Astrocyte of the cerebellum (primary cell): ENCODE measurements around the gene CAPN5.

Experiments
- DNase-seq: peaks from one replicate; pipeline ENCODE4 v3.0.0-alpha.2; 2011; ENCODE audit warnings: low read depth
- H3K4me3 ChIP-seq: 2 replicates; pipeline ENCODE4 v1.5.1; 2011; ENCODE audit warnings: mild to moderate bottlenecking, low read depth, low read length, moderate library complexity
- in situ Hi-C: cut with HindIII; loops from 2 replicates; pipeline ENCODE4 v1.10.0; 2017; ENCODE audit warnings: low sequenced_read_pairs
- TF ChIP-seq, protein P1 (sequence below): IDR thresholded peaks from 2 replicates; pipeline ENCODE4 v1.5.1; 2012; ENCODE audit warnings: low read length, low read depth, moderate library complexity, mild to moderate bottlenecking; ENCODE audit errors: missing control alignments

CAPN5 gene

DNA sequence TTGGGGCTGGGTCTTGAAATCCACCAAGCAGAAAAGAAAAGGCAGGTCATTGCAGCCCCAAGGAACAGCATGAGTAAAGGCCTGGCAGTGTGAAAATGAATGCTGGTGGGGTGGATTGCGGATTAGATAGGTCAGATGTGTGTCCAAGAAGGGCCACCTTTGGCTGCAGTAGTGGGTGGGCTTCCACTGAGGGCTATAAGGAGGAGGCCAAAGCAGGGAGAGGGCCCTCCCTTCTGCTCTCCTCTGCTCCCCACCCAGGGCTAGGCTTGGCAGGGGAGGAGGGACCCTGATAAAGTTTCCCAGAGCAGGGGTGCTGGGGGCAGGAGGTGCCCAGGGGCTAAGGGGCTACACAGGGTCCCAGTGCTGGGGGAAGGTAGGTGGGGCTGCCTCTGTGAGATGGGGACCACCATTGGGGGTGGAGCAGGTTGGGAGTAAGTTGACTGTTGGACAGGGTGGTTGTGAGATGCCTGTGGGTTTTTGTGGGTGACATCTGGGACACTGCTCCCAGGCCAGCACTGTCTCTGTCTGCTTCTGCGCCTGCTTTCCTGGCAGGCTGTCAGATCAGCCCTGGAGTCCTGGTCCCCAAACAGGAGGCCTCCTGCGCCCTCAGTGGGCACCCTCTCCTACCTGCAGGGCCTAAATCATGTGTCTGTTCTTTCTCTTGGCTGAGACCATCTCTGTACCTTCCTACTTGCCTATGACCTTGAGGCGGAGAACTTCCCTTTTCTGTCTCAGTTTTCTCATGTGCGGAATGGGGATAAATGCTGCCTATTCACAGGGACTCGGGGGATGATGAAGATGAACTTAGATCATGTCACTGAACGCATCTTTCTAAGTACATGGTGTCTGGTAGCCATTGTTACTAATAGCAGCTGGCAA, 1.9 kb downstream of the CAPN5 start:
- no peak overlapping the region for H3K4me3 ChIP-seq
- no peak for DNase-seq
- in situ Hi-C loops: loop anchor here (5.0 to 10.0 kb wide), 2 partner anchors 54 to 76 kb away; no protein-coding TSS in a partner anchor
- TF ChIP-seq, protein P1, sequence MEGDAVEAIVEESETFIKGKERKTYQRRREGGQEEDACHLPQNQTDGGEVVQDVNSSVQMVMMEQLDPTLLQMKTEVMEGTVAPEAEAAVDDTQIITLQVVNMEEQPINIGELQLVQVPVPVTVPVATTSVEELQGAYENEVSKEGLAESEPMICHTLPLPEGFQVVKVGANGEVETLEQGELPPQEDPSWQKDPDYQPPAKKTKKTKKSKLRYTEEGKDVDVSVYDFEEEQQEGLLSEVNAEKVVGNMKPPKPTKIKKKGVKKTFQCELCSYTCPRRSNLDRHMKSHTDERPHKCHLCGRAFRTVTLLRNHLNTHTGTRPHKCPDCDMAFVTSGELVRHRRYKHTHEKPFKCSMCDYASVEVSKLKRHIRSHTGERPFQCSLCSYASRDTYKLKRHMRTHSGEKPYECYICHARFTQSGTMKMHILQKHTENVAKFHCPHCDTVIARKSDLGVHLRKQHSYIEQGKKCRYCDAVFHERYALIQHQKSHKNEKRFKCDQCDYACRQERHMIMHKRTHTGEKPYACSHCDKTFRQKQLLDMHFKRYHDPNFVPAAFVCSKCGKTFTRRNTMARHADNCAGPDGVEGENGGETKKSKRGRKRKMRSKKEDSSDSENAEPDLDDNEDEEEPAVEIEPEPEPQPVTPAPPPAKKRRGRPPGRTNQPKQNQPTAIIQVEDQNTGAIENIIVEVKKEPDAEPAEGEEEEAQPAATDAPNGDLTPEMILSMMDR: no peak

DNA sequence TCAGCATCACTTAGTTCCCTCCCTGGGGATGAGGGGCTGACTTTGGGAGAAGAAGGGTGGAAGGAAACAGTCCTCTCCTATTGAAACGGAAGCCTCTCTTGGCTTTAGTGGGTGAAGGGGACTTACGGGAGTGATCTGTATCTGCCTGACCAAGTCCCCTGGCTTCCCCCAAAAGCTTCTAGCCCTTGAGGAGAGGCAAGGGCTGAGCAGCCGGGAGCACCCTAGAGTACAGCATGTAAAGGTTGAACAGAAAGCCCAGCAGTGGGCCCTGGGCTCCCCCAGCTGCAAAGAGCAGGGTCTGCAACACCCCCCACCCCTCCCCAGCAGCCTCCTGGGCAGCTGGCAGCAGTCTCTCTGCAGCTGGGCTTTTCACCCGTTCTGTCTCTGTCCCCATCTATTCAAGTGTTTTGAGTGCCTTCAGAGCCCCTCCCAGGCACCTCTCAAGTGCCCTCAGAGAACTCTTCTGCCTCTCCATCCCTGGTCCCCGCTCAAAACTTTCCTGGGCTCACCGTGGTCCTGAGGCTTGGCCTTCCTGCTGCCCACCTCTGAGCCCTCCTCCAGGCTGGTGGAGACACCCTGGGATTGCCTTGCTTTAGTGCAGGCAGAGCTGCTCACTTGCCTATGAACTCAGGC, 2.7 kb downstream of the CAPN5 start:
- in situ Hi-C loops: loop anchor here (5.0 to 10.0 kb wide), 2 partner anchors 53 to 75 kb away; no protein-coding TSS in a partner anchor
- H3K4me3 ChIP-seq: no peak overlapping the region
- no peak for DNase-seq
- TF ChIP-seq, protein P1: no peak

DNA sequence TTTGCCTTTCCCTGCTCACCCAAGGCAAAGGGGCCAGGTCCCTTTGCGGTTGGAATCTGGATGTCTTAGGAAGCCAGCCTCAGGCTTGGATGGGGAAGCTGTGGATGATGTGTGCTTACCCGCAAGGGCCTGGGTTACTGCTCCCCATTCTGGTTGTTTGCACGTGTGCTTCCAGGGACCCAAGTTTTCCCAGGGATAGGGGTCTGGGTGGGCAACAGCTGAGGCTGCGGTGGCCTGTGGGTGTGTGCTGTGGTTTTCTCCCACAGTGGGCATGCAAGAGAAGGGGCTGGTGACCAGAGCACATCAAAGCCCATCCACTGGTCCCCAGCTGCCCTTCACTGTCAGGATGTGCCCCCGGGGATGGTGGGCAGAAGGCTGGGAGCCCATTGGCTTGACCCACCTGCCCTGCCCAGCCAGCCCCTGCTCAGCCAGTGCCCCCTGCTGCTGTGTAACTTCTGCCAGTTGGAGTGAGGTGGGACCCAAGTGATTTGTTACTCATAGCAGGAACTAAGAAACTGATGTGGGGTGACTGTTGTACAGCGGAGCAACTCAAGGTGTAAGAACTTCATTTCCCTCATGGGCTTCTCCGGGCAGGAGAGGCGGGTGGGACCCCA, 3.3 kb downstream of the CAPN5 start:
- TF ChIP-seq, protein P1: no peak
- in situ Hi-C loops: loop anchor here (5.0 to 10.0 kb wide), 2 partner anchors 52 to 75 kb away; no protein-coding TSS in a partner anchor
- DNase-seq: no peak
- no peak overlapping the region for H3K4me3 ChIP-seq

GRCh38 chr11:77071077-77071476, 4.3 kb downstream of the CAPN5 start:
- no peak for DNase-seq
- H3K4me3 ChIP-seq: no peak overlapping the region
- in situ Hi-C loops: no loop called here

GRCh38 chr11:77071671-77072605, 5.2 kb downstream of the CAPN5 start:
- TF ChIP-seq, protein P1: no peak
- in situ Hi-C loops: no loop called here
- no peak for DNase-seq
- H3K4me3 ChIP-seq: no peak overlapping the region

More at GRCh38 chr11:77071077-77071476, 4.3 kb downstream of the CAPN5 start:
- TF ChIP-seq, protein P1: no peak
